ENCODE measurements around the gene CADPS2. TPM values are rescaled to one million over a fixed set of nuclear protein-coding genes. Genes with fewer than 3 reads are reported as not detected.
"Not testable (repeated sequence)": the region's sequence is repeated elsewhere in the genome, so short reads cannot be mapped to it uniquely, and the experiment has no call there.

The CADPS2 gene
- total RNA-seq, 1 donor from 2014 or later = 12.5 TPM

DNA sequence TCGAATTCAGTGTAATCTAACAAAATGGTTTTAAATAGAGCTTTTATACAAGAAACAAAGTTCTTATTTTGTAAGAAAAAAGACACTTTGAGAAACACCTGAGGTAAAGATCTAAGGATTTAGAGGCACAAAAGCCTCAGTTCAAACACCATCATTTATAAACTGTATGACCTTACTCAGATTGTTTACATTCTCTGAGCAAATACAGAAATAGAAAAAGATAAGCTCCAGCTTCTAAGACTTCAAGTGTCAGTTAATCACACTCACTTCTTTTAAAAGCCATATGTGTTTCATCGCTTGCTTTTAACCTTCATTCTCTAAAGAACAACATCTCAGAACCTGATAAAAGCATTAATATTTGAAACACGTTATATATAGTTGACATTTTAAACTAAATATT lies 27.9 kb downstream of the CADPS2 start:
- no peaks in the 10 kb centered on the region for H3K4me1 ChIP-seq (ENCODE audit: control insufficient read depth in 3 of 3, insufficient read depth in 3 of 3, low read length in 3 of 3)
- no peaks in the 10 kb centered on the region for H3K36me3 ChIP-seq (ENCODE audit: control insufficient read depth in 3 of 3, insufficient read depth in 3 of 3, low read length in 3 of 3)
- no peak overlapping the region for H3K9ac ChIP-seq (ENCODE audit: low read depth in 1 of 3, low read length in 3 of 3)
- no peaks in the 10 kb centered on the region for H3K27me3 ChIP-seq (ENCODE audit: control insufficient read depth in 3 of 3, insufficient read depth in 3 of 3, low read length in 3 of 3)
- H3K9me3 ChIP-seq (ENCODE audit: control insufficient read depth in 3 of 3, low read length in 3 of 3) = no peaks in the 10 kb centered on the region
- no peak overlapping the region for H3K27ac ChIP-seq (ENCODE audit: low read depth, low read length)
- no peak overlapping the region for H3K4me3 ChIP-seq (ENCODE audit: low read length in 3 of 3)

DNA sequence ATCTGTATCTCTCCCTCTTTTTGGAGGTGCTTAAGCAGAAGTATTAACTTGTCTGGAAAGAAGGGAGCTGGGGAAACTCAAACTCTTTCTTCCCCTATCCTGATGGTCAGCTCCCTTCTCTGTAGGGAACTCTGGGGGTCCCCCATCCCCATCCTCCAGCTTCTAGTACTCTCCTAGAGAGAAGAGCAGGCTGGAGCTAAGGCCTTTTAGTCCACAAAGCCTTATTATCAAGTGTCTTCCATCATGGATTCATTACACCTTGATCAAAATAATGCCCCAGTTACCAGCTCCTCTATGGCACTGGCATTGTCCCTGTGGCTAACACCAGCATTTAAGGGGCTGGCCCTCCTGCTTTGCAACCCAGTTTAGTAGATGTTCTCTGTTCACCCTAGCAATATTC lies 35.7 kb downstream of the CADPS2 start:
- Histone ChIP-seq H3K4me1 (ENCODE audit: control insufficient read depth in 3 of 3, insufficient read depth in 3 of 3, low read length in 3 of 3) (no peaks in the 10 kb centered on the region), H3K27ac (ENCODE audit: low read depth, low read length) (no peak overlapping the region), H3K36me3 (ENCODE audit: control insufficient read depth in 3 of 3, insufficient read depth in 3 of 3, low read length in 3 of 3) (no peaks in the 10 kb centered on the region), H3K4me3 (ENCODE audit: low read length in 3 of 3) (no peak overlapping the region), H3K9me3 (ENCODE audit: control insufficient read depth in 3 of 3, low read length in 3 of 3) (no peaks in the 10 kb centered on the region), H3K9ac (ENCODE audit: low read depth in 1 of 3, low read length in 3 of 3) (no peak overlapping the region), H3K27me3 (ENCODE audit: control insufficient read depth in 3 of 3, insufficient read depth in 3 of 3, low read length in 3 of 3) (no peaks in the 10 kb centered on the region)

GRCh38 chr7:122849957-122850328 lies 36.3 kb downstream of the CADPS2 start:
- no peaks in the 10 kb centered on the region for H3K4me1 ChIP-seq (ENCODE audit: control insufficient read depth in 3 of 3, insufficient read depth in 3 of 3, low read length in 3 of 3)
- H3K9me3 ChIP-seq (ENCODE audit: control insufficient read depth in 3 of 3, low read length in 3 of 3) = no peaks in the 10 kb centered on the region
- H3K9ac ChIP-seq (ENCODE audit: low read depth in 1 of 3, low read length in 3 of 3) = no peak overlapping the region
- no peak overlapping the region for H3K27ac ChIP-seq (ENCODE audit: low read depth, low read length)
- no peak overlapping the region for H3K4me3 ChIP-seq (ENCODE audit: low read length in 3 of 3)
- H3K36me3 ChIP-seq (ENCODE audit: control insufficient read depth in 3 of 3, insufficient read depth in 3 of 3, low read length in 3 of 3) = no peaks in the 10 kb centered on the region
- H3K27me3 ChIP-seq (ENCODE audit: control insufficient read depth in 3 of 3, insufficient read depth in 3 of 3, low read length in 3 of 3) = no peaks in the 10 kb centered on the region

GRCh38 chr7:122849322-122849956 lies 36.8 kb downstream of the CADPS2 start:
- Histone ChIP-seq H3K9ac (ENCODE audit: low read depth in 1 of 3, low read length in 3 of 3) (no peak overlapping the region), H3K27me3 (ENCODE audit: control insufficient read depth in 3 of 3, insufficient read depth in 3 of 3, low read length in 3 of 3) (no peaks in the 10 kb centered on the region), H3K4me1 (ENCODE audit: control insufficient read depth in 3 of 3, insufficient read depth in 3 of 3, low read length in 3 of 3) (no peaks in the 10 kb centered on the region), H3K9me3 (ENCODE audit: control insufficient read depth in 3 of 3, low read length in 3 of 3) (no peaks in the 10 kb centered on the region), H3K27ac (ENCODE audit: low read depth, low read length) (no peak overlapping the region), H3K36me3 (ENCODE audit: control insufficient read depth in 3 of 3, insufficient read depth in 3 of 3, low read length in 3 of 3) (no peaks in the 10 kb centered on the region), H3K4me3 (ENCODE audit: low read length in 3 of 3) (no peak overlapping the region)

GRCh38 chr7:122847871-122848473 lies 38.3 kb downstream of the CADPS2 start:
- H3K4me1 ChIP-seq (ENCODE audit: control insufficient read depth in 3 of 3, insufficient read depth in 3 of 3, low read length in 3 of 3) = peaks cover 0 to 2% (median 0%) of the 10 kb centered on the region in 3 donors
- no peaks in the 10 kb centered on the region for H3K9me3 ChIP-seq (ENCODE audit: control insufficient read depth in 3 of 3, low read length in 3 of 3)
- H3K36me3 ChIP-seq (ENCODE audit: control insufficient read depth in 3 of 3, insufficient read depth in 3 of 3, low read length in 3 of 3) = no peaks in the 10 kb centered on the region
- H3K4me3 ChIP-seq (ENCODE audit: low read length in 3 of 3) = no peak overlapping the region
- H3K27ac ChIP-seq (ENCODE audit: low read depth, low read length) = no peak overlapping the region
- H3K27me3 ChIP-seq (ENCODE audit: control insufficient read depth in 3 of 3, insufficient read depth in 3 of 3, low read length in 3 of 3) = no peaks in the 10 kb centered on the region
- H3K9ac ChIP-seq (ENCODE audit: low read depth in 1 of 3, low read length in 3 of 3) = no peak overlapping the region

GRCh38 chr7:122846591-122846990 lies 39.7 kb downstream of the CADPS2 start:
- Histone ChIP-seq H3K4me1 (ENCODE audit: control insufficient read depth in 3 of 3, insufficient read depth in 3 of 3, low read length in 3 of 3) (peaks cover 0 to 2% (median 0%) of the 10 kb centered on the region in 3 donors), H3K9me3 (ENCODE audit: control insufficient read depth in 3 of 3, low read length in 3 of 3) (no peaks in the 10 kb centered on the region), H3K4me3 (ENCODE audit: low read length in 3 of 3) (no peak overlapping the region), H3K9ac (ENCODE audit: low read depth in 1 of 3, low read length in 3 of 3) (no peak overlapping the region), H3K27ac (ENCODE audit: low read depth, low read length) (no peak overlapping the region), H3K36me3 (ENCODE audit: control insufficient read depth in 3 of 3, insufficient read depth in 3 of 3, low read length in 3 of 3) (no peaks in the 10 kb centered on the region), H3K27me3 (ENCODE audit: control insufficient read depth in 3 of 3, insufficient read depth in 3 of 3, low read length in 3 of 3) (no peaks in the 10 kb centered on the region)

- Histone ChIP-seq H3K9me3 (ENCODE audit: control insufficient read depth in 3 of 3, low read length in 3 of 3) (no peaks in the 10 kb centered on the region), H3K4me3 (ENCODE audit: low read length in 3 of 3) (no peak overlapping the region), H3K36me3 (ENCODE audit: control insufficient read depth in 3 of 3, insufficient read depth in 3 of 3, low read length in 3 of 3) (no peaks in the 10 kb centered on the region), H3K27me3 (ENCODE audit: control insufficient read depth in 3 of 3, insufficient read depth in 3 of 3, low read length in 3 of 3) (no peaks in the 10 kb centered on the region), H3K27ac (ENCODE audit: low read depth, low read length) (no peak overlapping the region), H3K4me1 (ENCODE audit: control insufficient read depth in 3 of 3, insufficient read depth in 3 of 3, low read length in 3 of 3) (peaks cover 0 to 2% (median 0%) of the 10 kb centered on the region in 3 donors), H3K9ac (ENCODE audit: low read depth in 1 of 3, low read length in 3 of 3) (no peak overlapping the region)
Measured at GRCh38 chr7:122845286-122845685, 41.0 kb downstream of the CADPS2 start.

DNA sequence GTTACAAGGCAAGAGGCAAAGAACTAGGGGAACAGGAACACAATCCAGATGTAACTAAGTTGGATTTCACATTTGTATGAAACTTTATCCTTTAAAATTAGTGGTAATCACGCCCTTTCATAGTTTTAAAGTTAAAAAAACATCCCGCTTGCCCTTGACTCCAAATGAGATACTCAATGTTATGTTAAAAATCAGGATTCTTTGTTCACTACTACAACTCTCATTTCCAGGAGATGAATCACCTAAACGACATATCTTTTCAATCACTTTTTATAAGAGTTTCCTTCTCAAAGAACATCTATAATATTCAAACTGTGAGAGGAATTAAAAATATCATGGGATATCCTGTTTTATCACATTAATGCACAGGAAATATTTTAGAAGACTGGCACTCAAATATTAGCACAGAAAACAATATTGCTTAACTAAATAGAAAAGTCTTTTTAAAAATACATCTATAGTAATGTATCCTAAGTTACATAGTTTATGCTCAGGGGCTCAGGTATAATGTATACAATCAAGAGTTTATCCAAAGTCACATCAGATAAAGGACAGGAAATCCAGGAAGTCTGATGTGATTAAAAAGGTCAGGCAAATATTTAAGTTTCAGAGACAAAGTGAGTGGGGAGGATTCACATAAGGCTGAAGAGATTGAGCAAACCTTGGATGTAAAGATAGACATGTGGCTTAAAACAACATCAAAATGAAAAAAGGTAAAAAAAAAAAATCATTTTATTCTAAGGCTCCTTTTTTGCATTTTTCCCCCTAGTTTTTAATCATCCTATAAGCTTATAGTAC lies 41.9 kb downstream of the CADPS2 start:
- Histone ChIP-seq H3K36me3 (ENCODE audit: control insufficient read depth in 3 of 3, insufficient read depth in 3 of 3, low read length in 3 of 3) (no peaks in the 10 kb centered on the region), H3K4me3 (ENCODE audit: low read length in 3 of 3) (no peak overlapping the region), H3K9ac (ENCODE audit: low read depth in 1 of 3, low read length in 3 of 3) (no peak overlapping the region), H3K4me1 (ENCODE audit: control insufficient read depth in 3 of 3, insufficient read depth in 3 of 3, low read length in 3 of 3) (peaks cover 0 to 2% (median 0%) of the 10 kb centered on the region in 3 donors), H3K9me3 (ENCODE audit: control insufficient read depth in 3 of 3, low read length in 3 of 3) (no peaks in the 10 kb centered on the region), H3K27me3 (ENCODE audit: control insufficient read depth in 3 of 3, insufficient read depth in 3 of 3, low read length in 3 of 3) (no peaks in the 10 kb centered on the region), H3K27ac (ENCODE audit: low read depth, low read length) (no peak overlapping the region)

GRCh38 chr7:122842971-122843370 lies 43.3 kb downstream of the CADPS2 start:
- peaks cover 0 to 2% (median 0%) of the 10 kb centered on the region in 3 donors for H3K4me1 ChIP-seq (ENCODE audit: control insufficient read depth in 3 of 3, insufficient read depth in 3 of 3, low read length in 3 of 3)
- no peak overlapping the region for H3K9ac ChIP-seq (ENCODE audit: low read depth in 1 of 3, low read length in 3 of 3)
- H3K27me3 ChIP-seq (ENCODE audit: control insufficient read depth in 3 of 3, insufficient read depth in 3 of 3, low read length in 3 of 3) = no peaks in the 10 kb centered on the region
- H3K27ac ChIP-seq (ENCODE audit: low read depth, low read length) = no peak overlapping the region
- H3K36me3 ChIP-seq (ENCODE audit: control insufficient read depth in 3 of 3, insufficient read depth in 3 of 3, low read length in 3 of 3) = no peaks in the 10 kb centered on the region
- no peaks in the 10 kb centered on the region for H3K9me3 ChIP-seq (ENCODE audit: control insufficient read depth in 3 of 3, low read length in 3 of 3)
- no peak overlapping the region for H3K4me3 ChIP-seq (ENCODE audit: low read length in 3 of 3)

GRCh38 chr7:122836286-122836685 lies 50.0 kb downstream of the CADPS2 start:
- H3K36me3 ChIP-seq (ENCODE audit: control insufficient read depth in 3 of 3, insufficient read depth in 3 of 3, low read length in 3 of 3); H3K9ac ChIP-seq (ENCODE audit: low read depth in 1 of 3, low read length in 3 of 3); H3K27ac ChIP-seq (ENCODE audit: low read depth, low read length); H3K9me3 ChIP-seq (ENCODE audit: control insufficient read depth in 3 of 3, low read length in 3 of 3); H3K4me3 ChIP-seq (ENCODE audit: low read length in 3 of 3); H3K4me1 ChIP-seq (ENCODE audit: control insufficient read depth in 3 of 3, insufficient read depth in 3 of 3, low read length in 3 of 3); H3K27me3 ChIP-seq (ENCODE audit: control insufficient read depth in 3 of 3, insufficient read depth in 3 of 3, low read length in 3 of 3): not testable (repeated sequence)

Measured in skeletal muscle tissue (tissue), 4 donors.